ENCODE data around the gene ZNF786. TPM values are rescaled to one million over a fixed set of nuclear protein-coding genes. Genes with fewer than 3 reads are reported as not detected.

Gene ZNF786
- total RNA-seq, 1 donor from 2014 or later = 3.6 TPM

GRCh38 chr7:149021725-149022062, 68.8 kb downstream of the ZNF786 start:
- no peak for DNase-seq (ENCODE audit: low read depth)
- no peak for TF ChIP-seq CTCF (conservative IDR thresholded peaks at IDR 0.05; ENCODE audit: low read depth, low read length)
- H3K4me3 ChIP-seq (ENCODE audit: low read depth, low read length) = no peak overlapping the region

- H3K4me3 ChIP-seq (ENCODE audit: low read depth, low read length) = no peak overlapping the region
- no peak for TF ChIP-seq CTCF (conservative IDR thresholded peaks at IDR 0.05; ENCODE audit: low read depth, low read length)
- no peak for DNase-seq (ENCODE audit: low read depth)
Observed at GRCh38 chr7:149020483-149020882, 70.0 kb downstream of the ZNF786 start.

Other genes with a start within 250 kb of the ZNF786 start
- 24.9 and 26.5 TPM in 2 replicates for gene EZH2, start 206.4 kb downstream of the ZNF786 start, total RNA-seq
- gene PDIA4, start 62.2 kb downstream of the ZNF786 start, total RNA-seq = 307 and 347 TPM in 2 replicates
- 0.69 and 0.87 TPM in 2 replicates for gene ZNF425, start 35.6 kb upstream of the ZNF786 start, total RNA-seq
- 10.3 and 11.1 TPM in 2 replicates for gene ZNF398, start 56.7 kb upstream of the ZNF786 start, total RNA-seq
- 18.5 and 22.1 TPM in 2 replicates for gene ZNF282, start 104.8 kb upstream of the ZNF786 start, total RNA-seq
- gene ZNF212, start 148.9 kb upstream of the ZNF786 start, total RNA-seq = 4.3 and 4.7 TPM in 2 replicates
- 4.8 and 5.4 TPM in 2 replicates for gene ZNF783, start 171.5 kb upstream of the ZNF786 start, total RNA-seq

All from epithelial cell of proximal tubule (primary cell).